Gastrocnemius medialis (tissue), 4 donors: Measurements from ENCODE around the gene SLC46A2.

Experiments
- POLR2A ChIP-seq, 2 donors: fragments of 450-650 bp; IDR thresholded peaks; one replicate each; pipeline ENCODE4 v1.6.1; 2017; ENCODE audit warnings: antibody characterized with exemption in 2 of 2, mild to moderate bottlenecking in 2 of 2, moderate library complexity in 2 of 2
- TF ChIP-seq, protein P1 (sequence below), 5 experiments: fragments of 450-650 bp in 3 of 5; fragments of 200-600 bp in 2 of 5; sonication (generic) in 2 of 5; IDR thresholded peaks in 4 of 5; conservative IDR thresholded peaks in 1 of 5; 1 replicate in 4 of 5; 2 replicates in 1 of 5; pipeline ENCODE4 v1.5.1; 2016 to 2019; ENCODE audit warnings: antibody characterized with exemption in 5 of 5, mild to moderate bottlenecking in 3 of 5, moderate library complexity in 3 of 5

DNA sequence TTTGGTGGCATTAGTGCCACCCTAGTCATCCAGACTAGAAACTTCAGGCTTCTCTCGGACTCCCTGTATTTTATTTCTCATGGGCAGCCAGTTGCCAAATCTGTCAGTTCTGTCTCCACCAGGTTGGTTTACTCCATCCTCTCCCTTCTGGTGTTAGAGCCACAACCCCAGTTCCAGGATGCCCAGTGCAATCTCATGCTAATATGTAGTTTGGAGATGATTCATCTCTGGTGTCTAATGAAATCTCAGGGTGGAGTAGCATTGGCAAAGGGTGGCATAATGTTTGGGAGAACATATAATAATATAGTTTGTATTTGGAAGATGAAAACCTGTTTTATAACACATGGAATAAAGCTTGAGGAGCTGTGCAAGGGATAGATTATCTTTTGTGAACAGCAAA lies 30.2 kb downstream of the SLC46A2 start:
- TF ChIP-seq, protein P1, sequence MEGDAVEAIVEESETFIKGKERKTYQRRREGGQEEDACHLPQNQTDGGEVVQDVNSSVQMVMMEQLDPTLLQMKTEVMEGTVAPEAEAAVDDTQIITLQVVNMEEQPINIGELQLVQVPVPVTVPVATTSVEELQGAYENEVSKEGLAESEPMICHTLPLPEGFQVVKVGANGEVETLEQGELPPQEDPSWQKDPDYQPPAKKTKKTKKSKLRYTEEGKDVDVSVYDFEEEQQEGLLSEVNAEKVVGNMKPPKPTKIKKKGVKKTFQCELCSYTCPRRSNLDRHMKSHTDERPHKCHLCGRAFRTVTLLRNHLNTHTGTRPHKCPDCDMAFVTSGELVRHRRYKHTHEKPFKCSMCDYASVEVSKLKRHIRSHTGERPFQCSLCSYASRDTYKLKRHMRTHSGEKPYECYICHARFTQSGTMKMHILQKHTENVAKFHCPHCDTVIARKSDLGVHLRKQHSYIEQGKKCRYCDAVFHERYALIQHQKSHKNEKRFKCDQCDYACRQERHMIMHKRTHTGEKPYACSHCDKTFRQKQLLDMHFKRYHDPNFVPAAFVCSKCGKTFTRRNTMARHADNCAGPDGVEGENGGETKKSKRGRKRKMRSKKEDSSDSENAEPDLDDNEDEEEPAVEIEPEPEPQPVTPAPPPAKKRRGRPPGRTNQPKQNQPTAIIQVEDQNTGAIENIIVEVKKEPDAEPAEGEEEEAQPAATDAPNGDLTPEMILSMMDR (IDR thresholded peaks at IDR 0.05 in 4 of 5, conservative IDR thresholded peaks at IDR 0.05 in 1 of 5) = no peak
- no peak for TF ChIP-seq POLR2A (IDR thresholded peaks at IDR 0.05)
